ENCODE measurements around the gene DISP3. TPM values are rescaled to one million over a fixed set of nuclear protein-coding genes. Genes with fewer than 3 reads are reported as not detected.

DISP3 gene
- total and polyA plus RNA-seq, 9 donors: 0.08 to 0.36 (median 0.23) TPM; not detected in 5

DNA sequence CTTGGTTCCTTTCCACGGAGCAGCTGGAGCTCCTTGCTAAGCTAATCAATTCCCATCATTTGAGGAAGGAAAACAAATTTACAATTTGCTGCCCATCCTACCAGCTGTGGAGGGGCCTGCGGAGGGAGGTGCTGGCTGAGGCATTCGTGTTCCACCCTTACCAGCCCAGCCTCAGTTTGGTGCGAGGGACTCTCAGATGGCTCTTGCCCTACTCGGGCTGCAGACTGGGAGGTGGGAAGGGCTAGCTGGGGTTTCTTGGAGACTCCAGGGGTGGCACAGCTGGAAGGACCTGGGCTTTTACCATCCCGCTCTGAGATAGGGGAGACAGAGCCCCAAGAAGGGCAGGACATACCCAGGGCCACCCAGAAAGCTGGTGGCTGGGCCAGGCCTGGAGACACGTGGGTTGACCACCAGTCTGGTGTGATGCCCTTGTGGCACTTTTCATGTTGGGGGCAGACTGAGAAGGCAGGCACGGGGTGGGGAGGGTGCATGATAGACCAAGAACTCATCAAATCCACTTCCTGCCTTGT is 17.7 kb downstream of the DISP3 start:
- TF ChIP-seq POLR2A (IDR thresholded peaks at IDR 0.05) (no peak), EP300 (IDR thresholded peaks at IDR 0.05) (no peak)
- TF ChIP-seq, protein P1, sequence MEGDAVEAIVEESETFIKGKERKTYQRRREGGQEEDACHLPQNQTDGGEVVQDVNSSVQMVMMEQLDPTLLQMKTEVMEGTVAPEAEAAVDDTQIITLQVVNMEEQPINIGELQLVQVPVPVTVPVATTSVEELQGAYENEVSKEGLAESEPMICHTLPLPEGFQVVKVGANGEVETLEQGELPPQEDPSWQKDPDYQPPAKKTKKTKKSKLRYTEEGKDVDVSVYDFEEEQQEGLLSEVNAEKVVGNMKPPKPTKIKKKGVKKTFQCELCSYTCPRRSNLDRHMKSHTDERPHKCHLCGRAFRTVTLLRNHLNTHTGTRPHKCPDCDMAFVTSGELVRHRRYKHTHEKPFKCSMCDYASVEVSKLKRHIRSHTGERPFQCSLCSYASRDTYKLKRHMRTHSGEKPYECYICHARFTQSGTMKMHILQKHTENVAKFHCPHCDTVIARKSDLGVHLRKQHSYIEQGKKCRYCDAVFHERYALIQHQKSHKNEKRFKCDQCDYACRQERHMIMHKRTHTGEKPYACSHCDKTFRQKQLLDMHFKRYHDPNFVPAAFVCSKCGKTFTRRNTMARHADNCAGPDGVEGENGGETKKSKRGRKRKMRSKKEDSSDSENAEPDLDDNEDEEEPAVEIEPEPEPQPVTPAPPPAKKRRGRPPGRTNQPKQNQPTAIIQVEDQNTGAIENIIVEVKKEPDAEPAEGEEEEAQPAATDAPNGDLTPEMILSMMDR (IDR thresholded peaks at IDR 0.05): no peak
- 69 to 78% (median 76%) methylated on average over 8 of the region's 8 CpGs for WGBS, 3 donors
- H3K36me3 ChIP-seq: no peaks in the 10 kb centered on the region
- intact Hi-C loops (cut with DNase I): no loop called here
- DNase-seq: peak in 1 of 5 donors; percentile 4
- no peak overlapping the region for H3K4me3 ChIP-seq
- no peaks in the 10 kb centered on the region for H3K4me1 ChIP-seq (ENCODE audit: insufficient read depth)
- no peaks in the 10 kb centered on the region for H3K27me3 ChIP-seq
- H3K9me3 ChIP-seq: no peaks in the 10 kb centered on the region
- no peak overlapping the region for H3K27ac ChIP-seq

DNA sequence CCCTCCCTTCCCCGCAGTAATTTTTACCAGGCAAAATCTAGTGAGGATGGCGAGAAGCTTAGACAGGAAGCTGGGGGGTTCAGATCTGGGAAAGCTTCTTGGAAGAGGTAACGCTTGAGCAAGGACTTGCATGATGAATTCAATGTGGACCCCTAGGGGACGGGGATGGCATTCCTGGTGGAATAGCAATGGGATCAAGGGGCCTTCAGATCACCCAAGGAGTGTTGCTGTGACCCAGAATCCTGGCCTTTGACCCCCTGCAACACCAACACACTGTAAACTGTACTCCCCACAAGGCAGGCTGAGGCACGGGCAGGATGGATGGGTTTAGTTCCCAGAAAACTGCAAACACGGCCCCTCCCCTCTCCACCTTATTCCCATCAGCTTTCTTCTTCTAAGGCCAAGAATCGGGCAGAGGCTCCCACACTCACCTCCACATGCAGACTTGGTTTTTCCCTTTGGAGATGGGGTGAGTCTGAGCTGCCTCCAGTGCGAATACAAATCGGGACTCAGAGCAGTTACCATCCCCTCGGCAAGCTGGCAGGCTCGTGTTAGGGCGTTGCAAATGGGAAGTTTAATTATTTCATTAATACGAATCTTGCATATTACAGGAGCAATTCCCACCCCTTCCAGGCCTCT is 20.1 kb downstream of the DISP3 start:
- no peaks in the 10 kb centered on the region for H3K36me3 ChIP-seq
- peak in 1 of 5 donors; percentile 6 for DNase-seq
- intact Hi-C loops (cut with DNase I): no loop called here
- 56 to 63% (median 62%) methylated on average over 13 of the region's 13 CpGs for WGBS, 3 donors
- TF ChIP-seq, protein P1 (IDR thresholded peaks at IDR 0.05): no peak
- TF ChIP-seq POLR2A (IDR thresholded peaks at IDR 0.05): no peak
- TF ChIP-seq EP300 (IDR thresholded peaks at IDR 0.05): no peak
- no peak overlapping the region for H3K27ac ChIP-seq
- no peaks in the 10 kb centered on the region for H3K9me3 ChIP-seq
- no peaks in the 10 kb centered on the region for H3K27me3 ChIP-seq
- no peak overlapping the region for H3K4me3 ChIP-seq
- H3K4me1 ChIP-seq (ENCODE audit: insufficient read depth): no peaks in the 10 kb centered on the region

DNA sequence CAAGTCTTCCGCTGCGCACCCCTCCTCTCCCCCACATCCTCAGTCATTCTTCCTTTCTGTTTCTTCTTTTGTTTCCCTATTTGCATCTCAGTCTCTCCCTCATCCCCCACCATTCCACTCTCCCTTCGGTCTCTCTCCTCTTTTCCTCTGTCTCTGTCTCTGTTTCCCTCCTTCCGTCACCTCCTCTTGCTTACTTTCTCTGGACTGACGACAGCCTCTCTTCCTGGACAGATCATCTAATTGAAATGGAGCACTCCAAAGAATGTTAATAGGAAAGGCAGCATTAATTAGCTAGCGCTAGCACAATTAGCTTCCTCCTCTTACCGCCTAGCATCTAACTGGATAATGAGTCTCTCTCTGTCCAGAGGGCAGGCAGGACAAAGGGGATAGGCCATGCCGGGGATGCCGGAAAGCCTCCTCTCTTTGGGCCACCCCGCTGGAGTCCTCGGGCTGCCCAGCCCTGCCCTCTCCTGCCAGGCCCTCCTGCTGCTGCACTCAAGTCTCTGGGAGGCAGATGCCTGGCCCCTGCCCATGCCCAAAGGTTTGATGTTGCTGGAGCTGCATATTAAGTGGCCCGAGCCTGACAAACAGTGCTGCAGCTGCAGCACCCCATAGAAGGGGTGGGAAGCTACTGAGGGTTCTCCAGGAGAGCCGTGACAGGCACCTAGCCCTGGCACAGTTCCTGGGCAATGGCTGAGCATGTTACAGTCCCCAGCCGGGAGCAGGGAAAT is 20.8 kb downstream of the DISP3 start:
- H3K9me3 ChIP-seq: no peaks in the 10 kb centered on the region
- no peaks in the 10 kb centered on the region for H3K36me3 ChIP-seq
- no peak overlapping the region for H3K27ac ChIP-seq
- no peak for TF ChIP-seq EP300 (IDR thresholded peaks at IDR 0.05)
- TF ChIP-seq, protein P1 (IDR thresholded peaks at IDR 0.05): no peak
- TF ChIP-seq POLR2A (IDR thresholded peaks at IDR 0.05): no peak
- no peaks in the 10 kb centered on the region for H3K4me1 ChIP-seq (ENCODE audit: insufficient read depth)
- H3K4me3 ChIP-seq: no peak overlapping the region
- DNase-seq: peak in 1 of 5 donors; percentile 2
- WGBS, 3 donors: 48 to 57% (median 56%) methylated on average over 13 to 14 of the region's 14 CpGs
- intact Hi-C loops (cut with DNase I): no loop called here
- H3K27me3 ChIP-seq: no peaks in the 10 kb centered on the region

DNA sequence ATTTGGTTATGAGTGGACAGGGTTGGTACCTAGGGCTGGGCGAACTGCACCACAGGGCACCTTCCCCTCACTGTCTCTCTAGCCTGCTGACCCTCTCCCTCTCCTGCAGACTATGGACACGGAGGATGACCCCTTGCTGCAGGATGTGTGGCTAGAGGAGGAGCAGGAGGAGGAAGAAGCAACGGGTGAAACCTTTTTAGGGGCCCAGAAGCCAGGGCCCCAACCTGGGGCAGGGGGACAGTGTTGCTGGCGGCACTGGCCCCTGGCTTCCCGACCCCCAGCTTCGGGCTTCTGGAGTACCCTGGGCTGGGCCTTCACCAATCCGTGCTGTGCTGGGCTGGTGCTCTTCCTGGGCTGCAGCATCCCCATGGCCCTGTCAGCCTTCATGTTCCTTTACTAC is 21.9 kb downstream of the DISP3 start:
- Histone ChIP-seq H3K27ac (no peak overlapping the region), H3K4me3 (no peak overlapping the region), H3K36me3 (no peaks in the 10 kb centered on the region), H3K4me1 (ENCODE audit: insufficient read depth) (no peaks in the 10 kb centered on the region), H3K9me3 (no peaks in the 10 kb centered on the region), H3K27me3 (no peaks in the 10 kb centered on the region)
- intact Hi-C loops (cut with DNase I): no loop called here
- DNase-seq: peak in 1 of 5 donors; percentile 6
- WGBS, 3 donors: 84 to 91% (median 90%) methylated on average over 7 of the region's 7 CpGs
- TF ChIP-seq POLR2A (IDR thresholded peaks at IDR 0.05) (no peak), EP300 (IDR thresholded peaks at IDR 0.05) (no peak)
- TF ChIP-seq, protein P1 (IDR thresholded peaks at IDR 0.05): no peak

Data from ovary (tissue), 9 donors.